ENCODE measurements around the gene DMXL1.

The DMXL1 gene

GRCh38 chr5:119058979-119059529 is 11.8 kb upstream of the DMXL1 start:
- peaks cover 0 to 4% of the 10 kb centered on the region in 2 experiments for H3K4me1 ChIP-seq (ENCODE audit: control insufficient read depth in 1 of 2, insufficient read depth in 1 of 2, low read depth in 1 of 2, low read length in 1 of 2)
- H3K27ac ChIP-seq = no peak overlapping the region
- H3K4me3 ChIP-seq (ENCODE audit: low read depth in 1 of 2, low read length in 1 of 2) = no peak overlapping the region
- no peak for TF ChIP-seq CTCF (IDR thresholded peaks at IDR 0.05)
- no peaks in the 10 kb centered on the region for H3K9me3 ChIP-seq
- H3K36me3 ChIP-seq = no peaks in the 10 kb centered on the region
- no peaks in the 10 kb centered on the region for H3K27me3 ChIP-seq

GRCh38 chr5:119059740-119060255 is 11.1 kb upstream of the DMXL1 start:
- H3K27me3 ChIP-seq = no peaks in the 10 kb centered on the region
- H3K4me3 ChIP-seq (ENCODE audit: low read depth in 1 of 2, low read length in 1 of 2) = no peak overlapping the region
- no peaks in the 10 kb centered on the region for H3K36me3 ChIP-seq
- no peak for TF ChIP-seq CTCF (IDR thresholded peaks at IDR 0.05)
- no peaks in the 10 kb centered on the region for H3K9me3 ChIP-seq
- H3K27ac ChIP-seq = no peak overlapping the region
- peaks cover 0 to 4% of the 10 kb centered on the region in 2 experiments for H3K4me1 ChIP-seq (ENCODE audit: control insufficient read depth in 1 of 2, insufficient read depth in 1 of 2, low read depth in 1 of 2, low read length in 1 of 2)

- no peaks in the 10 kb centered on the region for H3K36me3 ChIP-seq
- H3K4me1 ChIP-seq (ENCODE audit: control insufficient read depth in 1 of 2, insufficient read depth in 1 of 2, low read depth in 1 of 2, low read length in 1 of 2) = no peaks in the 10 kb centered on the region
- no peak overlapping the region for H3K27ac ChIP-seq
- TF ChIP-seq CTCF (IDR thresholded peaks at IDR 0.05) = no peak
- no peaks in the 10 kb centered on the region for H3K9me3 ChIP-seq
- H3K4me3 ChIP-seq (ENCODE audit: low read depth in 1 of 2, low read length in 1 of 2) = no peak overlapping the region
- H3K27me3 ChIP-seq = no peaks in the 10 kb centered on the region
Observed at GRCh38 chr5:119063579-119064379, 7.1 kb upstream of the DMXL1 start.

- H3K9me3 ChIP-seq = no peaks in the 10 kb centered on the region
- H3K27me3 ChIP-seq = no peaks in the 10 kb centered on the region
- H3K27ac ChIP-seq = no peak overlapping the region
- no peak for TF ChIP-seq CTCF (IDR thresholded peaks at IDR 0.05)
- no peak overlapping the region for H3K4me3 ChIP-seq (ENCODE audit: low read depth in 1 of 2, low read length in 1 of 2)
- no peaks in the 10 kb centered on the region for H3K36me3 ChIP-seq
- peaks cover 13 to 16% of the 10 kb centered on the region in 2 experiments for H3K4me1 ChIP-seq (ENCODE audit: control insufficient read depth in 1 of 2, insufficient read depth in 1 of 2, low read depth in 1 of 2, low read length in 1 of 2)
Observed at GRCh38 chr5:119067450-119067849, 3.4 kb upstream of the DMXL1 start.

GRCh38 chr5:119070578-119070827 is 384 bp upstream of the DMXL1 start:
- peaks cover 22% of the 10 kb centered on the region in 2 experiments for H3K4me1 ChIP-seq (ENCODE audit: control insufficient read depth in 1 of 2, insufficient read depth in 1 of 2, low read depth in 1 of 2, low read length in 1 of 2)
- H3K27me3 ChIP-seq = no peaks in the 10 kb centered on the region
- no peaks in the 10 kb centered on the region for H3K9me3 ChIP-seq
- H3K4me3 ChIP-seq (ENCODE audit: low read depth in 1 of 2, low read length in 1 of 2) = peak overlapping the region; percentile 70 to 73
- TF ChIP-seq CTCF (IDR thresholded peaks at IDR 0.05) = no peak
- H3K27ac ChIP-seq = peak overlapping the region; percentile 94
- no peaks in the 10 kb centered on the region for H3K36me3 ChIP-seq

Measured in neutrophil (primary cell).